Stimulated activated CD8-positive, alpha-beta memory T cell treated with anti-CD3 and anti-CD28 coated beads, Interleukin-4, amount 100 ng/mL, for 24 hours (primary cell): ENCODE results near the gene CXCL6.

ENCODE experiments used
- DNase-seq: peaks from one replicate; pipeline ENCODE4 v3.0.0-alpha.2; 2020; ENCODE audit warnings: low read depth

CXCL6 gene

DNA sequence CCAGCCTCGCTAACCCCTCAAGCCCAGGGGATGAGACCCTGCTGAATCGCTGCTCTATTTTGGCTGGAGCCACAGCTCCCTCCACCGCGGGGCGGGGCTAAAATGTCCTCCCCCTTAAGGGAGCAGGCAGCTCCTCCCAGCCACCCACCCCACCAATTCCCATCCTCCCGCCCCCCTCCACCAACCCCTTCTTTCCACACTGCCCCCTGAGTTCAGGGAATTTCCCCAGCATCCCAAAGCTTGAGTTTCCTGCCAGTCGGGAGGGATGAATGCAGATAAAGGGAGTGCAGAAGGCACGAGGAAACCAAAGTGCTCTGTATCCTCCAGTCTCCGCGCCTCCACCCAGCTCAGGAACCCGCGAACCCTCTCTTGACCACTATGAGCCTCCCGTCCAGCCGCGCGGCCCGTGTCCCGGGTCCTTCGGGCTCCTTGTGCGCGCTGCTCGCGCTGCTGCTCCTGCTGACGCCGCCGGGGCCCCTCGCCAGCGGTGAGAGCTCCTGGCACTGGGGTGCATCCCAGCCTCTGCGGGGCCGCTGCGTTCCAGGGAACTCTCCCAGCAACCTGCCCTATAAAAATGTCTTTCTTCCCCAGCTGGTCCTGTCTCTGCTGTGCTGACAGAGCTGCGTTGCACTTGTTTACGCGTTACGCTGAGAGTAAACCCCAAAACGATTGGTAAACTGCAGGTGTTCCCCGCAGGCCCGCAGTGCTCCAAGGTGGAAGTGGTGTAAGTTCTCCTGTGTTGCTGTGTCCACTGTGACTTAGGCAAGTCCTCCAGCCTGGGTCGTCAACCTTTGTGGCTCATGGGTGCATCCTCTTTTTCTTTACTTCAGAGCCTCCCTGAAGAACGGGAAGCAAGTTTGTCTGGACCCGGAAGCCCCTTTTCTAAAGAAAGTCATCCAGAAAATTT, at the start of gene CXCL6:
TSS of gene CXCL6 (plus strand) at position 306 of the 907 bp plus-strand sequence. CDS start at position 379, 73 bp downstream.
- no peak for DNase-seq

DNA sequence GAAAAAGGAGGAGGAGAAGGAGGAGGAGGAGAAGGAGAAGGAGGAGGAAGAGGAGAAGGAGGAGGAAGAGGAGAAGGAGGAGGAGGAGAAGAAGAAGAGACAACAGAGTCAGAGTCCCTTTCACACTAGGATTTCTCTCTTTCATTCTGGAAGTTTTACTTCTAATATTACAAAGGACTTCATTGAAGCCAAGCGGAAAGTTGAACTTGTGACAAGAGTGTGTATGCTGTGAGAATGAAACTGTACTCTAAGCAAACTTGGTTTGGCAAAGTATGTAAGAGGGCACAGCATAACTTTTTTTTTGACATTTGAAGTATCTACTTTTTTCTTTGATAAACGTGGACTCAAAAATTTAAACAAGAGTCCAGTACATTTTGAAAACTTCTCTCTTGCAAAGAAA, 48.1 kb upstream of the CXCL6 start:
- DNase-seq, result no peak

DNA sequence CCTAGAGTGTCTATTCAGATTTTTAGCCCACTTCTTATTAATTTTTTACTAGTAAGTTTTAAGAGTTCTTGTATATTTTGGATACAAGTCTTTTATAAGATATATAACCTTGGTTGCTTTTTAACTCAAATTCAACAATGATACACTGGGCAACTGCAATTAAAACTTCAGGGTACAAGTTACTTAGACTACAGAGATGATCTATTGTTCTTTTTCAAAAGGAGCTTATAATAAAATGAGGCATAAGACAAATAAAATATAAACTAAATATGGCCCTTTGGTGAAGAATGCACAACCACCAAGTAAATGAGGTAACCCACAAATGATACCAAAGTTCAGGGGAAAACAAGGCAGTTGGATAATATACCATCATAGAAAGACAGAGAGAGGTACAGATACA, 37.6 kb upstream of the CXCL6 start:
- DNase-seq, result no peak

GRCh38 chr4:73800206-73800605, 36.3 kb upstream of the CXCL6 start:
- no peak for DNase-seq

GRCh38 chr4:73801692-73802091, 34.8 kb upstream of the CXCL6 start:
- no peak for DNase-seq

DNA sequence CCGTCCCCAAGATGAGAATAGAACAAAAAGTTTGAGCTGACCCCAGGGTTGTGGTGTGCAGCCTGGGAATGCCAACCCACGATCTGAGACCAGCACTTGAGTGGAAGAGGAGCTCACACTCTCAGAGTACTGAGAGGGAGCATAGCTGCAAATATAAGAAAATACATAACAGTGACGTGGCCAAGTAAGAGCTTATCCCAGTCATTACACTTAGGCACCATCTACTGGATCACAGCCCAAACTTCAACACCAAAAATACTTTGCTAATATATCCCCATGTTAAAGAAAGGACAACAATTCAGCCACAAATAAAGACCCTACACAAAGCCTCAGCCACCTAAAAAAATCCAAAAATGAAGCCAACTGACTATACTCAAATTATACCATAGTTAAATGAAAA, 33.3 kb upstream of the CXCL6 start:
- no peak for DNase-seq

- DNase-seq, result no peak
Observed at GRCh38 chr4:73810191-73810590, 26.3 kb upstream of the CXCL6 start.

GRCh38 chr4:73811841-73812240, 24.6 kb upstream of the CXCL6 start:
- DNase-seq, result no peak

- no peak for DNase-seq
Observed at GRCh38 chr4:73814679-73815078, 21.8 kb upstream of the CXCL6 start.

DNA sequence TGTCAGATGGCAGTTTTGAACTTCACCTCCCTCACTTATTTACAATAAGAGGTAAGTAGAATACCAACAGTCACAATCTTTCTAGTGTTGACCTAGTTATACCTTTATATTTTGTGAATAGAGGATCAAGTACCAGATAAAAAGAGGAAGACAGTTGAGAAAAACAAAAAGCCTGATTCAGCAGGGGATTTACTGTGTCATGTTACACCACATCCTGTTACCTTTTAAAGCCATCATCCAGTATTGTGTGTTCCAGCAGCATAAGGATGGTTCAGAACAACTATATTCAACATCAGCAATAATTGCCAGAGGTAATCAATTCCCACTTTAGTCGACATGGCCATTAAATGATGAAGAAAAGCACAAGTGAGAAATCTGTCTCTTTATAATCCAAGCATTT, 21.3 kb upstream of the CXCL6 start:
- no peak for DNase-seq

DNA sequence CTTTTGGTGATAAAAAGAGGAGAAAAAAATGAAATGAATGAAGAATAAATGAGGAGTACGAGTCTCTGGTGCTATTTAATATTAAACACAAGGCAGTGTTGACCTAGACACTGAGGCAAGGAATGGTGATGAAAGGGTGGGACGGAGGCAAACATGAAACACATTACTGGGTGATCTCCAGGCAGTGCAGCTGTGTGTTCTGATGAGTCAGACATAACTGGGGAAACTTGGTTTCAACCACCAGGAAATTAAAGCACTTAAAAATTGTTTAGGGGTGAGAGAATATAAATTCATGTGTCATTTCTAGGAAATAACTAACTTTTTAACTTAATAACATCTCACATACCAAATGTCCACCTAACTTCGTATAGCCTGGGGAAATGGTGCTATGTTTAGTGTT, 19.7 kb upstream of the CXCL6 start:
- DNase-seq, result no peak

DNA sequence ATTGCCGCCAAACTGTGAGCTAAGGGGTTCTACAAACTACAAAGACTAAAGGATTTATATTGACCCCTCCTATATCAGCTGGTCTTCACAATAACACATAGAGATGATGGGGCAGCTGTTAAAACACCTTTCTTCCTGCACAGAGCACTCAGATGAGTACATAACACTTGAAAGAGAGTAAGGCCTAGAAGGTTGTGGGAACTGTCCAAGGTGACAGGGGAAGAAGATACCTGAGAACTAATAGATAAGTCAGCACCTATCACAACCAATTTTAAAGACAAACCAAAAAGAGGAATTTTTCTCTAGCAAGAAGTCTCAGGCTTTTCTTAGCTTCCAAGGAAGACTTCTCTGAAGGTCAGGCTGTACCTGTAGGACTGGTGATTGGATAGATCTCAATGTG, 19.1 kb upstream of the CXCL6 start:
- DNase-seq, result no peak

DNA sequence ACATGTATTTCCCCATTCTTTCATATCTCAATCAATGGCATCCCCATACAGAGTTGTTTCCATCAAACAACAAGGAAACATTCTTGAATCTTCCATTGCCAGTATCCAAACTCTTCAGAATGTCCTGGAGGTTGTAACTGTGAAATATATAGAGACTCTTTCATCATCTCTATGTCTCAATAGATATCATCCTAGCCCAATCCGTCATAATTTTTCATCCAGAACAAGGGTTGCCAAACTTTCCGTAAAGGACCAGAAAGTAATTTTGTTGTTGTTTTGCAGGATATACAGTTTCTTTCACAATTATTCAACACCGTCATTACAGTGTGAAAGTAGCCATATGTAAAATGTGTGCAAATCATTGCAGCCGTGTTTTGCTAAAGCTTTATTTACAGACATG, 15.2 kb upstream of the CXCL6 start:
- no peak for DNase-seq

- DNase-seq, result no peak
Observed at GRCh38 chr4:73822389-73822788, 14.1 kb upstream of the CXCL6 start.

DNA sequence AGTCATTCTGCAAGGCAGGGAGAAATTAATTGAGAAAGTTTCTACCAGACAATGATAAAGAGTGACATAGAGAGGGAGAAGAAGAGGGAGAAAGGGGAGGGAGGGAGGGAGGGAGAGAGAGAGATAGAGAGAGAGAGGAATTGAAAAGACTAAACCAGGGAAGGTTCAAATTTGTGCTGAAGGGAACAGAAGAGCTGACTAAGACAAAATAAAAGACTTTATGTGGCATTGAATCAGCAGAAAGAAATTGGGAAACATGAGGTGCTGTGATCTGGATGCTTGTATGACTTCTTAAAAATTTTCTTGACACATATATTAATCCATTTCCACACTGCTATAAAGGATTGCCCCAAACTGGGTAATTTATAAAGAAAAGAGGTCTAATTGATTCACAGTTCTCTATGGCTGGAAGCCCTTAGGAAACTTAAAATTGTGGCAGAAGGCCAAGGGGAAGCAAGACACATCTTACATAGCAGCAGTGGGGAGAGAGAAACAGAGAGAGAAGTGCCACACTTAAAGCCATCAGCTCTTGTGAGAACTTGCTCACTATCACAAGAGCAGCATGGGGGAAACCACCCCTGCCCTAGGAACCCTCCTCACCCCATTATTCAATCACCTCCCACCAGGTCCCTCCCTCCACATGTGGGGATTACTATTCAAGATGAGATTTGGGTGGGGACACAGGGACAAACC, 13.5 kb upstream of the CXCL6 start:
- DNase-seq, result no peak

DNA sequence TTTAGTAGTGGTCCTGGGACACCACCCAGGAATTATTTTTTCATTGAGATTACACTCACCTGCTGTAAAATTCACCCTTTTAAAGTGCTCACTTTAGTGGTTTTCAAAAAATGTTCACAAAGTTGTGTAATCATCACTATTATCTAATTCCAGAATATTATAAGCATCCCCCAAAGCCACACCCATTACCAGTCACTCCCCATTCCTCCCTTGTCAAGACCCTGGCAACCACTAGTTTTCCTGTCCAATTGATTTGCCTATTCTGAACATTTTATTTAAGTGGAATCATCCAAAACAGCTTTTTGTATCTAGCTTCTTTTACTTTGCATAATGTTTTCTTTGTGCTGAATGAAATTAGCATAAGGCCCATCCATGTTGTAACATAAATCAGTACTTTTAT, 12.7 kb upstream of the CXCL6 start:
- no peak for DNase-seq

DNA sequence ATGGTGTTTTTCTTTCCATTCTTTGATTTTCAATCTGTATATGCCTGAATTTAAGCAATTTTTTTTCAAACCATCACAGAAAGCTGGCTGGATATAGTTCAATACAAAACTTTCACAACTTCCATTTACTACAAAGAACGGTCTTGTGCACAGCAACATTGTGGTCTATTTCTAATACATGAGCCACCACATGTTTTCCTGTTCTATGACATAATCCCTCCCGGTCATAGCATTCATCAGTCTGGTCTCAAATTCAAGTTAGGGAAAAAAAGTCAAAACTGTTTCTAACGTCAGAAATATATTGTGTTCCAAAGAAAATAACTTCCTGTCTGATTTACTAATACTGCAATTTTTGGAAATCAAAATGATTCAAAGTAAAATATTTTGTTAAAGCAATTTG, 7.5 kb upstream of the CXCL6 start:
- DNase-seq, result no peak

DNA sequence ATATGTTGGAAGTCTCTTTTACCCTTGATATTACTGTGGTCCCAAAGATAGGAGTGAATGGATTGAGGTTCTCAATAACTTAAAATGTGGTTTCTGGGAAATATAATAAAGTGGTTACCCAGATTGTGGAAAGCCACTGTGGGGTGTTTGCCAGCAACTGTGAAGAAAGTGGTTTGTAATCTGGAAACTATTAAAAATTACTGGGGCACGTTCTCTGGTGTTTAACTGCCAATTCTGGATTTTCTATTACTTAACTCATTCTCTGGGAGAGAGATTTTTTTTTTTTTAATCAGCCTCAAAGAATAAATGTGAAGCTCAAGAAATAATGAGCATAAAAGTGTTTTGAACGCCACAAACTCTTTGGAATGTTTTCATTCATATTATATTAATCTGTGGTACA, 4.9 kb upstream of the CXCL6 start:
- DNase-seq, result no peak

DNA sequence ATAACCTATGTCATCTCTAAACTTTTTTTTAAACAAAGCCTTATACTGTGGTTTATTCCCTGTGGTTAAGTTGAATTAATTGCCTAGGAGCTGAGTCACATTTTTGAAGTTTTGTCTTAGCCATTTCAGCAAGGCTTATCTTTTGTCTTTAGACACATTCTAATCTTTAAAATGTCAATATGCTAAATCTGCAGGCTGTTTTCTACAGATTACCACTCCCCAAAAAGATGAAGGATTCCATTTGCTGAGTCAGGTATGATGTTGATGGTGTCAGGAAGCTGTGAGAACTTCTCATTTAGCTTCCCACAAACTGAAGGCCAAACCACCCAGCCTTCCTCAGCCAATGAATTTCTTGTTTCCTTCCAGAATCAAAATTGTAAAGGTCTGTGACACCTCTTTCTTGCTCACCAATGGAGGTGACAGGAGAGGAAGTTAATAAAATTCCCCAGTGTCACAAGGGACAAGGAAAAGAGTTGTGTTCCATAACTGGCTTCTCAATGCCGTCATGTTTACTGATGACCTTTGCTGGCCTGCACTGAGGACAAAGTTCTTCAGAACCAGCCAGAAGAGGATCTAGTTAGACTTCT, 3.7 kb upstream of the CXCL6 start:
- no peak for DNase-seq

DNA sequence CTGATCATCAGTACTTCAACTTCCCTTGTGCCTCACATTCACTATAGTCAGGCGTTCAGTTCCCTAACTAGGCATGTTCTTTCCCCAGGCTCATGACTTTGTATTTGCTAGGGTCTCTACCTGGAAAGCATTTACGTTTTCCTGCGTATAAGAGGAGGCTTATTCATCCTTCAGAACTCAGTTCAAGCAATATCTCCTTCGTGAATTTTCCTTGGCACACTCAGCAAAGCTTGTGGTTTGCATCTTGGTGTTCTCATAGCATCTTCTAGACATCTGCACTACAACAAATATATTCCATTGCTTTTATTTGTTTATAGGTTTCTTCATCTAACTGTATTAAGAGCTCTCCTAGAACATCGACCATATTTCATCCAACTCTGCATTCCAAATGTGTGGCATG, 2.6 kb downstream of the CXCL6 start:
- no peak for DNase-seq

DNA sequence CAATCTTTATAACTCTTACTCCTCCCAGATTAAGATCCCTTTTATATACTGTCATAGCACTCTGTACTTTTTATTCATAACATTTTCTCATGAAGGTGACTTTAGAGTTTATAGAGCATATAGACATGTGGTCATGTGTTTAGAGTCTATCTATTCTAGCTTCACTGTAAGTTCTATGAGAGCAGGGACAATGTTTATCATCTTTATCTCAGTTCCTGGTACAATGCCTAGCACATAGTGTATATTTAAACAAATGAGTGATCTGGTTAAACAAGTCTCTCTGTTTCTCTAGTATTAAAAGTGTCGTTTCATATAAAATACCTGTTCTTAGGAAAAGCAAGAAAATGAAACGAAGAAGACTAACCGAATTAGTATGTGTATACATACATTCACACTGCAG, 3.2 kb downstream of the CXCL6 start:
- DNase-seq, result no peak

GRCh38 chr4:73841243-73841925, 4.9 kb downstream of the CXCL6 start:
- no peak for DNase-seq

DNA sequence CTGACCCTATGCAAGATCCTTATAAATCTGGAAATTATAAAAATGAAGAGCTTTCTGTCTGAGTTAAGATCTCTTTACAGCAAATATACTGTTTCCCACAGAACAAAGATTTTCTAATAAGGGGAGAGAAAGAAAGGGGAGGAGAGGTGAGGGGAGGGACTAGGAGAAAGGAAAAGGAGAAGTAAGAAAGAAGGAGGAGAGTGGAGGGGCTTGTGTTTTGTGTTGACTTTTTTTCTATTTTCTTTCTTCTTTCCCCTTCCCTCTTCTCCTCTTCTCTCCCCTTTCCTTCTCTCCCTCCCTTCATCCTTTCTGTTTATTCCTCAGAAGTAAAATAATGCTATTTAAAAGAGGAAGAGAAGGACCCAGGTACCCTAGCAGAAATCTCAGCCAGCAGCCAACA, 6.2 kb downstream of the CXCL6 start:
- no peak for DNase-seq
